Measurements from ENCODE around the gene PAX8.
A peak's percentile ranks its signal among the peaks of the same experiment; 100 is the strongest.
"Not testable (repeated sequence)": the region's sequence is repeated elsewhere in the genome, so short reads cannot be mapped to it uniquely, and the experiment has no call there.

PAX8 gene

GRCh38 chr2:113278742-113279139 is at the start of gene PAX8:
Gene PAX8, minus strand, starts transcription at chr2:113278921. Its CDS starts 527 bp downstream, at chr2:113278394.
- DNase-seq, result no peak

GRCh38 chr2:113328043-113328442 is 49.3 kb upstream of the PAX8 start:
- DNase-seq, result no peak

DNA sequence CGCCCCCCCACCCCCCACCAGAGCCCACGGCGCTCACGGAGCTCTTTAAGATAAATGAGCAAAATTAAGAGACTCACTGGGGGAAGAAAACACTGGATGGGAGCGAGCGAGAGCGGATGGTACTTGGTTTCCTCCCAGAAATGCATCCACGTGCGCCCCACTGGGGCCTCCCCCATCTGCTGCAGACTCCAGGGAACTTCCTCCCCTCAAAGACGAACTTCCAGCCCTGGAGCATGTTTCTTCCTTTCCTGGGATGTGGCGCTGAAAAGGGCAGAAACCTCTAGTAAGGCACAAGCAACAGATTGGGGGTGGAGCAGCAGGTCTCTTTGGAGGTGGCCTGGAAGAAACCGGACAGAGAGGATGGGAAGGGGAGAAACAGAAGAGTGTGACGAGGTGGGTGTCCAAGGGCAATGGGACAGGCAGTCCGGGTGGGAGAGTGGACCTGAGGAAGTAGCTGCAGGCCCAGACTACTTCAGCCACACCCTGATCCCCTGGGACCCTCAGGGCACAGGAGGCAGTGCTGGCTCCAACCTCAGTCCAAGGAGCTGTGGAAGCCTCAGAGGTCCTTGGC is 46.5 kb upstream of the PAX8 start:
- DNase-seq, result not testable (repeated sequence)

DNA sequence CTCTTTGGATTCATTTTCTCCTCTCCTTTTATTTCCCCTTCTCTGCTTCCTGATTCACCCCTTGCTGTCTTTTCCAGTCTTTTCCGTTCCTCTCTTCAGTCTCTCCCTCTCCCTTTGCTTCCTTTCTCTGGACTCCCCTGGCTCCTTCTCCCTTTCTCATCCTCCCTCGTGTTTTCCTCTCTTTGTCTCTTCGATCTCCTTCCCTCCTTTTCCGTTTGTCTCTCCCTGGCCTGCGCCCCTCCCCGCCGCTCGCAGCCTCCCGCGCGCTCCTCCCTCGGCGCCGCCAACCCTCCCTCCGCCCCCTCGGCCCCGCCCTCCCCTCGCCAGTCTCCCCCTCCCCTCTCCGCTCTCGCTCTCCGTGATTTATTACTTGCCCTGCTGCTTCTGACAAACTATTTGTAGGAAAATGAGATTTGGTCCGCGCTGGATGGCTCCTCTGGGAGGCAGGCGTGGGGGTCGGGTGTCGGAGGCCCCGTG is 46.0 kb upstream of the PAX8 start:
- DNase-seq, result peak; percentile 22 to 39

GRCh38 chr2:113323129-113323528 is 44.4 kb upstream of the PAX8 start:
- not testable (repeated sequence) for DNase-seq

DNA sequence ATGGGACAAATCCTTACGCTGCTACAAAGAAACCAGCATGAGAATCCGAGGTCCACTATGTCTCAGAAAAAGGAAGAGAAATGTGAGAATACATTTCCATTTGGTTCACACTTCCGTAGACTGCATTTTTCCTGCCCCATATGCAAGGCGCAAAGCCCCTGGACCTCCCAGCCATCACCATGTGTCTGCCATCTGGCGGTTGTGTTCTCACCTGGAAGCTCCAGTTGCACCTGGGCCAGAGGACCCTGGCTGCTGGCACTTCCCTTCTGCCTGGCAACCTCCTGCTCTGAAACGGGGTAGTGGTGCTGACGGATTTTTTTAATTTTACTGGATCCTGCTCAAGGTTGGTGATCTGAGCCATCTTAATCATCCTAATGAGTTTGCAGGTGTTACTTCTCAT is 41.4 kb upstream of the PAX8 start:
- not testable (repeated sequence) for DNase-seq

DNA sequence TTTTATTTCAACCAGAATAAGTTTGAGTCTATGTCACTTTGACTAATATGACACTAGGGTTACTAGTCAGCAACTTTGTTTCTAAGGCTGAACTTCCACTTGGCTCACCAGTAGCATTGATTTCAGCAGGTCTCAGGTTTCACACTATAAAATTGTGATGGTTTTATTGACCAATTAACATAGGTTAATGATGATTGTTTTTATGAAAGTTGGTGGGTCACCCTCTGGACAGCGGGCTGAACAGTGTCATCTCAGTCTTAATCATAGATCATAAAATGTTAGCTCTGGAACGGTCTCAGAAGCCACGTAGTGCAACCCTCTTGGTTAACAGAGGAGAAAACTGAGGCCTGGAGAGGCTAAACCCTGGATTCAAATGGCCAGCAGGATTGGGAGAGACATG is 40.2 kb upstream of the PAX8 start:
- DNase-seq, result not testable (repeated sequence)

GRCh38 chr2:113316085-113316484 is 37.4 kb upstream of the PAX8 start:
- DNase-seq, result no peak

- DNase-seq, result not testable (repeated sequence)
Measured at GRCh38 chr2:113314663-113315062, 35.9 kb upstream of the PAX8 start.

GRCh38 chr2:113314176-113314575 is 35.5 kb upstream of the PAX8 start:
- not testable (repeated sequence) for DNase-seq

- not testable (repeated sequence) for DNase-seq
Measured at GRCh38 chr2:113311781-113312180, 33.1 kb upstream of the PAX8 start.

GRCh38 chr2:113311191-113311590 is 32.5 kb upstream of the PAX8 start:
- DNase-seq, result not testable (repeated sequence)

- DNase-seq, result no peak
Measured at GRCh38 chr2:113309655-113310387, 31.1 kb upstream of the PAX8 start.

DNA sequence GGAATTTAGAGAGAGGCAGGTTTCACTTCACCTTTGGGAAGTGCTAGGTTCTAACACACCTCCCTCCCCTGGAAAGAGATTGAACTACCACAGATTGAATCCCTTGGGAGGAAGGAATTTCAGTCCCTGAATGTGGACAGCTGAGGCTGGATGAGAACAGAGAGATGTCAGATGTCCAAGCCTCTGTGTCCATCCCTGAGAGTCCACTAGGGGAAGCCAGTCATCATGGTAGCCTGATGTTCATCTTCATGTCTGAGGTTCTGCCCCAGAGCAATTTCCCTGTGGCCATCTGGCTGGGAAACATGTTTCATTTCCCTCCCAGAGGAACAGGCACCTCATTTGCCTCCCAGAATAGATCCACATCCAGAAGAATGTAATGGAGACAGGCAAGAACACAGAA is 30.1 kb upstream of the PAX8 start:
- DNase-seq, result not testable (repeated sequence)

GRCh38 chr2:113306207-113306606 is 27.5 kb upstream of the PAX8 start:
- not testable (repeated sequence) for DNase-seq

- DNase-seq, result not testable (repeated sequence)
Measured at GRCh38 chr2:113305749-113306148, 27.0 kb upstream of the PAX8 start.

DNA sequence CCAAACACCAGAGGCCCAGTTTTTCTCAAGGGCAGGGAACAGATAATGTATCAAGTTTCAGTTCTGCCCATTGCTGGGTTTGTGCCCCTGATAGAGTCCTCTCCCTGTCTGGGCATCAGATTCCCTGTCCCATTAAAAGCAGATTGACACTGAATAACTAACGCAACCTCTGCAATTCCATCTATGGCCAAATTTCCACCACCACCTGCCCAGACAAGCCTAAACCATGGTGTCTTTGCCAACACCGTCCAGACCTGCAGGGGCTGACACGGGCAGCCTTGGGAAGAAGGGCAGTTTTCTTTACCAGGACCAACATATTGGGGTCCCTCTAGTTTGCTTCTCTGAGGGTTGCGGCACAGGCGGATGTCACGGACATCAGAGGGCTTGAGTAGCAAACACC is 26.4 kb upstream of the PAX8 start:
- DNase-seq, result no peak

- DNase-seq, result no peak
Measured at GRCh38 chr2:113304702-113305101, 26.0 kb upstream of the PAX8 start.

- not testable (repeated sequence) for DNase-seq
Measured at GRCh38 chr2:113302216-113302980, 23.7 kb upstream of the PAX8 start.

DNA sequence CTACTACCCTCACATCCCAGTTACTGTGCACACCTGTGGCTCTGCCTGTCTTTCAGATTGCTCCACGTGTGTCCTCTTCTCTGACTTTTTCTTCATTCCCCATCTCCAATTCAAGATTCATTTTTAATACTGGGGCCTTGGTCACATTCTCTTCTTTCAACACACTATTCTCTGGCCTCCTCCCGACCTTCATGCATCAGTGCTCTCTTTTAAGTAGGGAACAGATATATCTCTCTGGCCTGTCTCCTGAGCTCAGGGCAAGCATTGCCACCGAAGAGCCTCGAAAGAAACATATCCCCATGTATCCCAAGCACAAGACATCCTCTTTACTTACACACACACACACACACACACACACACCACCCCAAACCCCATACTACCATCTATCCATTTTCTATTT is 21.6 kb upstream of the PAX8 start:
- no peak for DNase-seq

GRCh38 chr2:113298176-113298575 is 19.5 kb upstream of the PAX8 start:
- DNase-seq, result no peak

- DNase-seq, result peak in 1 of 2 experiments; percentile 1
Measured at GRCh38 chr2:113297590-113297989, 18.9 kb upstream of the PAX8 start.

GRCh38 chr2:113291191-113291590 is 12.5 kb upstream of the PAX8 start:
- no peak for DNase-seq

Measured in SHP77 (cell line).